Right lobe of liver (tissue), 4 donors: ENCODE results near the gene CRKL.

Experiments used
- POLR2A ChIP-seq: fragments of 450-650 bp; IDR thresholded peaks from one replicate; pipeline ENCODE4 v1.6.1; 2017; ENCODE audit warnings: antibody characterized with exemption, mild to moderate bottlenecking
- TF ChIP-seq, protein P1 (sequence below), 4 donors: fragments of 200-600 bp in 3 of 4; fragments of 450-650 bp in 1 of 4; IDR thresholded peaks; one replicate each; pipeline versions ENCODE4 v1.5.1 to v1.8.0; 2016 to 2022; ENCODE audit warnings: antibody characterized with exemption in 4 of 4, mild to moderate bottlenecking in 2 of 4
- donor health status: DM: no; HTN: no; CAD: no.
- donor health status: DM: no; HTN: no; CAD: no.
- donor health status: DM: no; HTN: yes; CAD: no.

DNA sequence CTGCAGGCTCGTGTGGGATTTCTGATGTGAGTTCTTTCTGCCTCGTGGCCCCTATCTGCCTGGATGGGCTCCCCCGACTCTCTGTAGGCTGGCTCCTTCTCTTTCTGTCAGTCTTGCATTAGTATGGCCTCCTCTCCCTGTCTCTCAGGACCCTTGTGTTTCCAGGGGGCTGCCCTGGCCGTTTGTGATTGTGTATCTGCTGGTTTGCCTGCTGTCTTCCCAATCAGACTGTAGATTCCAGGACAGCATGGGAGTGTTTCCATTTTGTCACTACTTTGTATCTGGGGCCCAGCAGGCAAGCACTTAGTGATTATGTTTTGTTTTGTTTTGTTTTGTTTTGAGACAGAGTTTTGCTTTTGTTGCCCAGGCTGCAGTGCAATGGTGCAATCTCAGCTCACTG is 32.8 kb upstream of the CRKL start:
- TF ChIP-seq, protein P1, sequence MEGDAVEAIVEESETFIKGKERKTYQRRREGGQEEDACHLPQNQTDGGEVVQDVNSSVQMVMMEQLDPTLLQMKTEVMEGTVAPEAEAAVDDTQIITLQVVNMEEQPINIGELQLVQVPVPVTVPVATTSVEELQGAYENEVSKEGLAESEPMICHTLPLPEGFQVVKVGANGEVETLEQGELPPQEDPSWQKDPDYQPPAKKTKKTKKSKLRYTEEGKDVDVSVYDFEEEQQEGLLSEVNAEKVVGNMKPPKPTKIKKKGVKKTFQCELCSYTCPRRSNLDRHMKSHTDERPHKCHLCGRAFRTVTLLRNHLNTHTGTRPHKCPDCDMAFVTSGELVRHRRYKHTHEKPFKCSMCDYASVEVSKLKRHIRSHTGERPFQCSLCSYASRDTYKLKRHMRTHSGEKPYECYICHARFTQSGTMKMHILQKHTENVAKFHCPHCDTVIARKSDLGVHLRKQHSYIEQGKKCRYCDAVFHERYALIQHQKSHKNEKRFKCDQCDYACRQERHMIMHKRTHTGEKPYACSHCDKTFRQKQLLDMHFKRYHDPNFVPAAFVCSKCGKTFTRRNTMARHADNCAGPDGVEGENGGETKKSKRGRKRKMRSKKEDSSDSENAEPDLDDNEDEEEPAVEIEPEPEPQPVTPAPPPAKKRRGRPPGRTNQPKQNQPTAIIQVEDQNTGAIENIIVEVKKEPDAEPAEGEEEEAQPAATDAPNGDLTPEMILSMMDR (IDR thresholded peaks at IDR 0.05): no peak
- TF ChIP-seq POLR2A: no peak
